ENCODE results near the gene ACTRT2.

Gene ACTRT2

GRCh38 chr1:3042481-3042880 is 21.2 kb downstream of the ACTRT2 start:
- Histone ChIP-seq H3K4me3 (no peak overlapping the region), H3K9me3 (ENCODE audit: low read depth, low read length) (no peaks in the 10 kb centered on the region)

DNA sequence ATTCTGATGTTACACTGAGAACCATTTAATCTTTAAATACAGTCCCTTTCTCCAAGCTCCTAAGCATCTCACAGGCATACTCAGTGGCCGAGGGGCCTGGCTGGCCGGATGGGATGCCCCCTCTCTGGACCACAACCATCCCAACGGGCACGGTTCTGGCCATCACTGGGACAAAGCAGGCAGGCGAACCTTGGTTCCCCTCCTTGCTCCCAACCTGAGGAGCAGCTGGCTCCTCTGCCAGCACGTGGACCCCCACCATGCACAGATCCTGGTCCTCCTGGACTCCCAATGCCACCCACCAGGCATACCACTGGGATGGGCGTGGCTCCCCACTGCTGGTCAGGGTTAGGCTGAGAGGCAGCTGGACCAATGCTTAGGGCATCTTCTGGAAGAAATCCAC is 27.9 kb downstream of the ACTRT2 start:
- Histone ChIP-seq H3K9me3 (ENCODE audit: low read depth, low read length) (no peaks in the 10 kb centered on the region), H3K27ac (no peak overlapping the region), H3K9ac (ENCODE audit: insufficient read length) (no peak overlapping the region), H3K4me3 (no peak overlapping the region), H3K36me3 (ENCODE audit: insufficient read depth, low read length) (no peaks in the 10 kb centered on the region)
- no peak for DNase-seq (ENCODE audit: low read depth, low spot score)
- TF ChIP-seq FOXP2 (optimal IDR thresholded peaks at IDR 0.05; ENCODE audit: control extremely low read depth, extremely low read length, insufficient read depth): no peak
- no peak for TF ChIP-seq POLR2AphosphoS5 (IDR thresholded peaks at IDR 0.05; ENCODE audit: borderline replicate concordance, low read depth, low read length)
- TF ChIP-seq EZH2 (IDR thresholded peaks at IDR 0.05): no peak

More at GRCh38 chr1:3042481-3042880, 21.2 kb downstream of the ACTRT2 start:
- no peak for TF ChIP-seq EZH2 (IDR thresholded peaks at IDR 0.05)
- no peak for TF ChIP-seq FOXP2 (optimal IDR thresholded peaks at IDR 0.05; ENCODE audit: control extremely low read depth, extremely low read length, insufficient read depth)
- no peak for TF ChIP-seq POLR2AphosphoS5 (IDR thresholded peaks at IDR 0.05; ENCODE audit: borderline replicate concordance, low read depth, low read length)
- Histone ChIP-seq H3K36me3 (ENCODE audit: insufficient read depth, low read length) (no peaks in the 10 kb centered on the region), H3K9ac (ENCODE audit: insufficient read length) (no peak overlapping the region), H3K27ac (no peak overlapping the region)
- DNase-seq (ENCODE audit: low read depth, low spot score): no peak

DNA sequence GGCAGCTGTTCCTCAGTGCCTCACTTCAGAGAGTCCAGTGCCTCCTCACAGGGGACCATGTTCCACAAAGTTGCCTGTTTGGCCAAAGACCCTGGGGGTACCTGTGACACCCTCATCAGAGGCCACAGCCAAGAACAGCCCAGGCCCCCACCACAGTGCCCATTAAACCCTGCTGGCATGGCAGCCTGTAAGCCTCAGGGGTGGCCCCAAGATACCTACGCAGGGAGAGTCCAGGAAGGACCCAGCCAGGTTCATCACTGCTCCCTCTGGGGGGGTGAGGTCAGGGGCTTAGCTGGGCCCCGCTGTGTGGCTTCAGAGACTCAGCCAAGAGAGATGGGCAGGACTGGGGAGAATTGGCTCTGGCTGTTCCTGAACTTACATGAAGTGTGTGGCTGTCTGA is 28.6 kb downstream of the ACTRT2 start:
- Histone ChIP-seq H3K4me3 (no peak overlapping the region), H3K36me3 (ENCODE audit: insufficient read depth, low read length) (no peaks in the 10 kb centered on the region), H3K9me3 (ENCODE audit: low read depth, low read length) (no peaks in the 10 kb centered on the region), H3K27ac (no peak overlapping the region), H3K9ac (ENCODE audit: insufficient read length) (no peak overlapping the region)
- no peak for DNase-seq (ENCODE audit: low read depth, low spot score)
- TF ChIP-seq EZH2 (IDR thresholded peaks at IDR 0.05): no peak

GRCh38 chr1:3050603-3051002 is 29.3 kb downstream of the ACTRT2 start:
- no peak for DNase-seq (ENCODE audit: low read depth, low spot score)
- H3K36me3 ChIP-seq (ENCODE audit: insufficient read depth, low read length): no peaks in the 10 kb centered on the region
- no peak overlapping the region for H3K4me3 ChIP-seq
- H3K9me3 ChIP-seq (ENCODE audit: low read depth, low read length): no peaks in the 10 kb centered on the region
- H3K9ac ChIP-seq (ENCODE audit: insufficient read length): no peak overlapping the region
- TF ChIP-seq FOXP2 (optimal IDR thresholded peaks at IDR 0.05; ENCODE audit: control extremely low read depth, extremely low read length, insufficient read depth): no peak
- TF ChIP-seq POLR2AphosphoS5 (IDR thresholded peaks at IDR 0.05; ENCODE audit: borderline replicate concordance, low read depth, low read length): no peak
- TF ChIP-seq EZH2 (IDR thresholded peaks at IDR 0.05): no peak
- H3K27ac ChIP-seq: no peak overlapping the region

DNA sequence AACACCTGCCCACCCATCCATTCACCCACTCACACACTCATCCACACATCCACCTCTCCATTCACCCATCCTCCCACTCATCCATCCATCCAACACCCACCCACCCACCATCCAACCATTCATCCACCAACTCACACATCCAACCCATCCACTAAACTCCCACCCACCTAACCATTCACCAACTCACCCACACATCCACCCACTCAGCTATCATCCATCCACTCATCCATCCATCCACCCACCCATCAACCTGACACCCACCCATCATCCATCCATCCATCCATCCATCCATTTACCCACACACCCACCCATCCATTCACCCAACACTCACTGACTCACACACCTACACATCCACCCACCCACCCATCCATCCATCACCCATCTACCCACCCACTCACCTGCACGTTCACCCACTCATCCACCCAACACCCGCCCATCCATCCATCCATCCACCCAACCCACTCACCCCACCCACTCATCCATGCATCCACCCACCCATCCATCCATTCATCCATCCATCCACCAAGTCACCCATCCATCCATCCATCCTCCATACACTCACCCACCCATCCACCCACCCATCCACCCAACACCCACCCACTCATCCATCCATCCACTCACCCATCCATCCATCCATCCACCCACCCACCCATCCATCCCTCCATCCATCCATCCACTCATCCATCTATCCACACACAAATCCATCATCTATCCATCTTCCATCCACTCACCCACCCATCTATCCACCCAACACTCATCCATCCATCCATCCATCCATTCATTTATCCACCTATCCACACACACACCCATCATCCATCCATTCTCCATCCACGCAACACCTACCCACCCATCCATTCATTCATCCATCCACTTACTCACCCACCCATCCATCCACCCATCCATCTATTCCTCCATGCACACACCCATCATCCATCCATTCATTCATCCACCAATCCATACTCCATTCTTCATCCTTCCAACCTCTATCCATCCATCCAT is 30.3 kb downstream of the ACTRT2 start:
- no peak overlapping the region for H3K4me3 ChIP-seq
- no peaks in the 10 kb centered on the region for H3K36me3 ChIP-seq (ENCODE audit: insufficient read depth, low read length)
- DNase-seq (ENCODE audit: low read depth, low spot score): no peak
- H3K9me3 ChIP-seq (ENCODE audit: low read depth, low read length): no peaks in the 10 kb centered on the region
- no peak for TF ChIP-seq FOXP2 (optimal IDR thresholded peaks at IDR 0.05; ENCODE audit: control extremely low read depth, extremely low read length, insufficient read depth)
- TF ChIP-seq POLR2AphosphoS5 (IDR thresholded peaks at IDR 0.05; ENCODE audit: borderline replicate concordance, low read depth, low read length): no peak
- no peak for TF ChIP-seq EZH2 (IDR thresholded peaks at IDR 0.05)
- H3K27ac ChIP-seq: no peak overlapping the region
- no peak overlapping the region for H3K9ac ChIP-seq (ENCODE audit: insufficient read length)

- no peak for DNase-seq (ENCODE audit: low read depth, low spot score)
Observed at GRCh38 chr1:3052501-3052900, 31.2 kb downstream of the ACTRT2 start.

GRCh38 chr1:3053366-3053980 is 32.2 kb downstream of the ACTRT2 start:
- Histone ChIP-seq H3K4me3 (no peak overlapping the region), H3K9me3 (ENCODE audit: low read depth, low read length) (no peaks in the 10 kb centered on the region), H3K9ac (ENCODE audit: insufficient read length) (no peak overlapping the region), H3K36me3 (ENCODE audit: insufficient read depth, low read length) (no peaks in the 10 kb centered on the region), H3K27ac (no peak overlapping the region)
- no peak for DNase-seq (ENCODE audit: low read depth, low spot score)
- TF ChIP-seq FOXP2 (optimal IDR thresholded peaks at IDR 0.05; ENCODE audit: control extremely low read depth, extremely low read length, insufficient read depth) (no peak), POLR2AphosphoS5 (IDR thresholded peaks at IDR 0.05; ENCODE audit: borderline replicate concordance, low read depth, low read length) (no peak), EZH2 (IDR thresholded peaks at IDR 0.05) (no peak)

More at GRCh38 chr1:3052501-3052900, 31.2 kb downstream of the ACTRT2 start:
- no peak overlapping the region for H3K4me3 ChIP-seq
- H3K9ac ChIP-seq (ENCODE audit: insufficient read length): no peak overlapping the region
- H3K27ac ChIP-seq: no peak overlapping the region
- no peaks in the 10 kb centered on the region for H3K9me3 ChIP-seq (ENCODE audit: low read depth, low read length)
- TF ChIP-seq POLR2AphosphoS5 (IDR thresholded peaks at IDR 0.05; ENCODE audit: borderline replicate concordance, low read depth, low read length) (no peak), EZH2 (IDR thresholded peaks at IDR 0.05) (no peak), FOXP2 (optimal IDR thresholded peaks at IDR 0.05; ENCODE audit: control extremely low read depth, extremely low read length, insufficient read depth) (no peak)
- H3K36me3 ChIP-seq (ENCODE audit: insufficient read depth, low read length): no peaks in the 10 kb centered on the region

GRCh38 chr1:3053986-3054385 is 32.7 kb downstream of the ACTRT2 start:
- no peak overlapping the region for H3K9ac ChIP-seq (ENCODE audit: insufficient read length)
- TF ChIP-seq POLR2AphosphoS5 (IDR thresholded peaks at IDR 0.05; ENCODE audit: borderline replicate concordance, low read depth, low read length) (no peak), EZH2 (IDR thresholded peaks at IDR 0.05) (no peak), FOXP2 (optimal IDR thresholded peaks at IDR 0.05; ENCODE audit: control extremely low read depth, extremely low read length, insufficient read depth) (no peak)
- no peak for DNase-seq (ENCODE audit: low read depth, low spot score)
- H3K36me3 ChIP-seq (ENCODE audit: insufficient read depth, low read length): no peaks in the 10 kb centered on the region
- no peak overlapping the region for H3K27ac ChIP-seq
- no peaks in the 10 kb centered on the region for H3K9me3 ChIP-seq (ENCODE audit: low read depth, low read length)
- H3K4me3 ChIP-seq: no peak overlapping the region
